Aorta (tissue), 5 donors: ENCODE data around the gene PDS5A. TPM values are rescaled to one million over a fixed set of nuclear protein-coding genes. Genes with fewer than 3 reads are reported as not detected.
"Not testable (repeated sequence)": the region's sequence is repeated elsewhere in the genome, so short reads cannot be mapped to it uniquely, and the experiment has no call there.

Source experiments
- ATAC-seq: fragments of 200-7000 bp; cut with Tn5 transposase; one replicate; pipeline ENCODE4 v1.9.1; 2022; ENCODE audit warnings: moderate library complexity; ENCODE audit not compliant: low FRiP score
- DNase-seq, 2 donors: peaks; one replicate each; pipeline ENCODE4 v3.0.0-alpha.2; 2020
- H3K27ac ChIP-seq, 2 donors: one replicate each; pipeline ENCODE4 v1.5.1; 2013; ENCODE audit warnings: low read length in 2 of 2, mild to moderate bottlenecking in 2 of 2, moderate library complexity in 2 of 2, control low read depth in 1 of 2, inconsistent platforms in 1 of 2, low read depth in 1 of 2
- H3K27me3 ChIP-seq, 2 donors: one replicate each; pipeline ENCODE4 v1.6.1; 2013; ENCODE audit warnings: control low read depth in 1 of 2, low read length in 1 of 2, mild to moderate bottlenecking in 1 of 2, moderate library complexity in 1 of 2; ENCODE audit not compliant: insufficient read depth in 2 of 2, control insufficient read depth in 1 of 2
- H3K36me3 ChIP-seq, 2 donors: one replicate each; pipeline ENCODE4 v1.6.1; 2013; ENCODE audit warnings: control low read depth in 1 of 2, low read length in 1 of 2, mild to moderate bottlenecking in 1 of 2; ENCODE audit not compliant: insufficient read depth in 2 of 2, control insufficient read depth in 1 of 2
- H3K4me1 ChIP-seq, 2 donors: one replicate each; pipeline ENCODE4 v1.6.1; 2013; ENCODE audit warnings: low read length in 2 of 2, control low read depth in 1 of 2, mild to moderate bottlenecking in 1 of 2, moderate library complexity in 1 of 2; ENCODE audit not compliant: insufficient read depth in 2 of 2, control insufficient read depth in 1 of 2
- H3K4me3 ChIP-seq, 2 donors: one replicate each; pipeline ENCODE4 v1.5.1; 2013; ENCODE audit warnings: low read length in 2 of 2, control low read depth in 1 of 2, mild to moderate bottlenecking in 1 of 2
- H3K9me3 ChIP-seq: one replicate; pipeline ENCODE4 v1.6.1; 2013; ENCODE audit warnings: mild to moderate bottlenecking, low read length; ENCODE audit not compliant: control insufficient read depth
- WGBS, 2 donors: extraction: QIAGEN DNeasy Blood & Tissue Kit; methylation state at CpG; one replicate each; pipeline ENCODE4 v1.1.7; 2013; 5-methylcytosine and 5-hydroxymethylcytosine counted together
- intact Hi-C, 2 donors: fragments of 100-400 bp; cut with DNase I; formaldehyde crosslinking; loops; one replicate each; pipeline versions ENCODE4 v1.14.2 to v1.15.0; 2022
- polyA plus RNA-seq, 2 donors: library from polyadenylated mRNA; stranded (reverse); fragments of 200-250 nt; gene quantifications; one replicate each; pipeline ENCODE4 v1.2.3, GENCODE V29; 2013
- total RNA-seq, 2 donors: library from RNA; stranded (reverse); fragmentation: NEBNext Ultra II Directional; extraction: Animal tissue kit (Norgen Biotek cat#: 25700); gene quantifications; one replicate each; pipeline ENCODE4 v1.2.1, GENCODE V29; 2021
- donor health status: healthy with polysubstance abuse.
- donor health status: Bipolar disorder and iron deficiency.
- donor health status: DM: no; HTN: no; CAD: no.
- donor health status: DM: no; HTN: no; CAD: no.
- donor health status: DM: yes; HTN: yes; CAD: no.

PDS5A gene
- total and polyA plus RNA-seq, 4 donors: 13.8 to 73.3 (median 32.3) TPM

- no peak overlapping the region for H3K4me3 ChIP-seq
- peaks cover 3 to 5% of the 10 kb centered on the region in 2 donors for H3K36me3 ChIP-seq
- DNase-seq (no peak), ATAC-seq (no peak)
- H3K27ac ChIP-seq: no peak overlapping the region
- 91 to 94% methylated on average over 3 of the region's 3 CpGs for WGBS, 2 donors
- no peaks in the 10 kb centered on the region for H3K27me3 ChIP-seq
- no peaks in the 10 kb centered on the region for H3K9me3 ChIP-seq
- no peaks in the 10 kb centered on the region for H3K4me1 ChIP-seq
- intact Hi-C loops: no loop called here
These were observed 135.8 kb downstream of the PDS5A start for GRCh38 chr4:39841894-39842293.

GRCh38 chr4:39840516-39840915, 137.2 kb downstream of the PDS5A start:
- intact Hi-C loops, DNase-seq, H3K4me3 ChIP-seq, H3K27ac ChIP-seq, ATAC-seq, H3K9me3 ChIP-seq, H3K36me3 ChIP-seq, H3K27me3 ChIP-seq, H3K4me1 ChIP-seq: not testable (repeated sequence)
- WGBS, 2 donors: 94 to 95% methylated on average over 14 of the region's 14 CpGs

- DNase-seq: no peak
- 93 to 94% methylated on average over 9 of the region's 9 CpGs for WGBS, 2 donors
These were observed 137.7 kb downstream of the PDS5A start for GRCh38 chr4:39840027-39840426.

GRCh38 chr4:39838431-39838830, 139.3 kb downstream of the PDS5A start:
- H3K9me3 ChIP-seq, intact Hi-C loops, H3K4me3 ChIP-seq, ATAC-seq, H3K27me3 ChIP-seq, H3K4me1 ChIP-seq, H3K27ac ChIP-seq, DNase-seq, H3K36me3 ChIP-seq: not testable (repeated sequence)
- 95 to 97% methylated on average over 11 of the region's 11 CpGs for WGBS, 2 donors

More at GRCh38 chr4:39840027-39840426, 137.7 kb downstream of the PDS5A start:
- ATAC-seq: no peak
- H3K9me3 ChIP-seq: no peaks in the 10 kb centered on the region
- no peak overlapping the region for H3K4me3 ChIP-seq
- H3K27me3 ChIP-seq: no peaks in the 10 kb centered on the region
- H3K36me3 ChIP-seq: peaks cover 3 to 5% of the 10 kb centered on the region in 2 donors
- no peaks in the 10 kb centered on the region for H3K4me1 ChIP-seq
- no peak overlapping the region for H3K27ac ChIP-seq
- intact Hi-C loops: no loop called here

GRCh38 chr4:39834269-39834668, 143.4 kb downstream of the PDS5A start:
- peaks cover 0 to 4% of the 10 kb centered on the region in 2 donors for H3K36me3 ChIP-seq
- no peak overlapping the region for H3K27ac ChIP-seq
- intact Hi-C loops: no loop called here
- H3K27me3 ChIP-seq: no peaks in the 10 kb centered on the region
- H3K9me3 ChIP-seq: no peaks in the 10 kb centered on the region
- ATAC-seq (no peak), DNase-seq (no peak)
- WGBS, 2 donors: 68 to 70% methylated on average over 1 of the region's 1 CpG
- no peak overlapping the region for H3K4me3 ChIP-seq
- no peaks in the 10 kb centered on the region for H3K4me1 ChIP-seq

GRCh38 chr4:39825741-39826231, 151.9 kb downstream of the PDS5A start:
- intact Hi-C loops: no loop called here
- 73 to 77% methylated on average over 7 of the region's 7 CpGs for WGBS, 2 donors

GRCh38 chr4:39825090-39825489, 152.6 kb downstream of the PDS5A start:
- no peaks in the 10 kb centered on the region for H3K9me3 ChIP-seq
- no peak for DNase-seq
- 94 to 96% methylated on average over 3 of the region's 3 CpGs for WGBS, 2 donors
- H3K4me3 ChIP-seq: no peak overlapping the region
- H3K27me3 ChIP-seq: no peaks in the 10 kb centered on the region
- H3K27ac ChIP-seq: no peak overlapping the region
- intact Hi-C loops: no loop called here
- ATAC-seq: no peak
- peaks cover 2% of the 10 kb centered on the region in 2 donors for H3K36me3 ChIP-seq
- H3K4me1 ChIP-seq: no peaks in the 10 kb centered on the region

More at GRCh38 chr4:39825741-39826231, 151.9 kb downstream of the PDS5A start:
- peaks cover 2% of the 10 kb centered on the region in 2 donors for H3K36me3 ChIP-seq
- no peak overlapping the region for H3K27ac ChIP-seq
- H3K27me3 ChIP-seq: no peaks in the 10 kb centered on the region
- no peaks in the 10 kb centered on the region for H3K4me1 ChIP-seq
- DNase-seq (no peak), ATAC-seq (no peak)
- no peaks in the 10 kb centered on the region for H3K9me3 ChIP-seq
- no peak overlapping the region for H3K4me3 ChIP-seq

- Histone ChIP-seq H3K4me1 (no peaks in the 10 kb centered on the region), H3K27ac (no peak overlapping the region), H3K9me3 (no peaks in the 10 kb centered on the region), H3K36me3 (peaks cover 0 to 2% of the 10 kb centered on the region in 2 donors), H3K4me3 (no peak overlapping the region), H3K27me3 (no peaks in the 10 kb centered on the region)
- intact Hi-C loops: no loop called here
- WGBS, 2 donors: 74 to 82% methylated on average over 2 of the region's 2 CpGs
- DNase-seq (no peak), ATAC-seq (no peak)
These were observed 154.5 kb downstream of the PDS5A start for GRCh38 chr4:39823191-39823590.

GRCh38 chr4:39822662-39823061, 155.0 kb downstream of the PDS5A start:
- Histone ChIP-seq H3K27ac (no peak overlapping the region), H3K27me3 (no peaks in the 10 kb centered on the region), H3K36me3 (peaks cover 0 to 2% of the 10 kb centered on the region in 2 donors), H3K9me3 (no peaks in the 10 kb centered on the region), H3K4me1 (no peaks in the 10 kb centered on the region), H3K4me3 (no peak overlapping the region)
- intact Hi-C loops: no loop called here
- no peak for ATAC-seq
- DNase-seq: no peak
